Measurements from ENCODE around the gene GPR15.

Gene GPR15

DNA sequence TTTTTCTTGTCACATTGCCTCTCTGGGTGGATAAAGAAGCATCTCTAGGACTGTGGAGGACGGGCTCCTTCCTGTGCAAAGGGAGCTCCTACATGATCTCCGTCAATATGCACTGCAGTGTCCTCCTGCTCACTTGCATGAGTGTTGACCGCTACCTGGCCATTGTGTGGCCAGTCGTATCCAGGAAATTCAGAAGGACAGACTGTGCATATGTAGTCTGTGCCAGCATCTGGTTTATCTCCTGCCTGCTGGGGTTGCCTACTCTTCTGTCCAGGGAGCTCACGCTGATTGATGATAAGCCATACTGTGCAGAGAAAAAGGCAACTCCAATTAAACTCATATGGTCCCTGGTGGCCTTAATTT is 478 bp downstream of the GPR15 start:
- no peak for DNase-seq

GRCh38 chr3:98532709-98533571 is 1.2 kb downstream of the GPR15 start:
- no peak for DNase-seq

- DNase-seq, result no peak
These were observed 2.4 kb downstream of the GPR15 start for GRCh38 chr3:98534168-98534567.

GRCh38 chr3:98534734-98535133 is 3.0 kb downstream of the GPR15 start:
- DNase-seq, result no peak

- no peak for DNase-seq
These were observed 4.8 kb downstream of the GPR15 start for GRCh38 chr3:98536456-98537017.

DNA sequence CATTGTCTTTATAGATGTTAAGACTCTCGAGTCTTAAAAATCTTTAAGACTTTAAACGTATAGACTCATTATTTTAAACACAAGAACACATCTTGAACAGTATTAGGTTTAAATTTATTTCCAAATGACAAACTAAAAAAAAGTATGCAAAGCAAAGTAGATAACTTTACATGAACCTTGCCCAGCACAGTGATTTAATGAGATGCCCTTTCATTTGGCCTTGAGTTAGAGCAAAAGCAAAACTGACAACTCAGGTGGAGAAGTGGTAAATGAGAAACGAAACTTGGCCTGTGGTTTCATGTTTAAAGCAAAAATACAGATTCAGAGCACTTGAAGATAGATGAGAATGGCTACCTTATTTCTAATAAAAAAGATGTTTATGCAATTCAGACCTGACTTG is 8.6 kb downstream of the GPR15 start:
- no peak for DNase-seq

DNA sequence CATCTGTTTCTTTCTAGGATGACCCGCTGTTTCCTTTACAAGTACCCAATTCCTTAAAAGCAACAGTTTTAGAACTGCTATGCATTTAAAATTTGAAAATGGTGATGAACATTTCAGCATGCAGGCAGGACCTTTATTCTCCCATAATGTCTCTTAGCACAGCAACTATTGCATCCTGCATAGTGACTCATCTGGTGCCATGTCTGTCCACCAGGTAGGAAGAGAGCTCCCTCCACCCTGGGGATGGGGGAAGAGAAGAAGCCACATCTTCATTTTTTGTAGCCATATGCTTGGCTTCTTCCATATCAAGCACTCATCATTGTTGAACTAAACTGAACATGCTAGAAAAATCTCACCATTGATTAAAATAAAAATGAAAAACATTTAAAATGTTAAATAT is 9.9 kb downstream of the GPR15 start:
- no peak for DNase-seq

- DNase-seq, result no peak
These were observed 10.8 kb downstream of the GPR15 start for GRCh38 chr3:98542623-98543022.

DNA sequence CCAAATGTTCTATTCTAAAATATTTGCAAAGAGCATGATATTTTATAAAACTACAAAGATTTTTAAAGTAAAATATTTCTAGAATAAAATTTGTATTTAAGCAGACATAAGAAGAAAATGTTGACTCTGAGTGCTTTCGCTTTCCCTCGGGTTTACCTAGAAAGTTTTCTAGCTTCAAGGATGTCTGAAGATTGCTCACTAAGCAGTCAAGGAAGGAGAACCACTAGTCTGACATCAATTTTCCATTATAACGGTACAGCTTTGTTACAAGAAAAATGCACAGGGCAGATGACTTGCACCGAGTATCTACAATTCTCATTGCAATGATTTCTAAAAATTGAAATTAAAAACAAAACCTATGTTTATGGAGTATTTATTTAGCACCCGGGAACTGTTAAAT is 14.2 kb downstream of the GPR15 start:
- no peak for DNase-seq

GRCh38 chr3:98548544-98548943 is 16.8 kb downstream of the GPR15 start:
- no peak for DNase-seq

- DNase-seq, result no peak
These were observed 19.1 kb downstream of the GPR15 start for GRCh38 chr3:98550833-98551232.

DNA sequence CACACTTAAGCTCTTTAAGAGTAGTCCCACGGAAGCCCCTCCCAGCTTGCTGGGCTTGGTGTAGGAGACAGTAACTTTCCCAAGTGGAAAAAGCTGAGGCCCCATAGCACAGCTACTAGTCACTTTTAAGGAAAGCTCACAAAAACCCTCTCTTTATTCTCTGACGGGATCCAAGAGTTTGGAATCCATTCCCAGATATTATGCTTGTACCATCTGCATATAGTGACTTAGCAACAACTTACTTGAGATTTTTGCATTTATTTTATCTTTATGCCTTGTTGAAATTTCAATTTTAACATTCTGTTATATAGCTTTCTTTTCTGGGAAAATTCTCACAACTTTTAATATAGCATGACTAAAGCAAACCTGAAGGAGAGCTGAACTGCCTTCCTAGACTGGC is 19.5 kb downstream of the GPR15 start:
- DNase-seq, result no peak

DNA sequence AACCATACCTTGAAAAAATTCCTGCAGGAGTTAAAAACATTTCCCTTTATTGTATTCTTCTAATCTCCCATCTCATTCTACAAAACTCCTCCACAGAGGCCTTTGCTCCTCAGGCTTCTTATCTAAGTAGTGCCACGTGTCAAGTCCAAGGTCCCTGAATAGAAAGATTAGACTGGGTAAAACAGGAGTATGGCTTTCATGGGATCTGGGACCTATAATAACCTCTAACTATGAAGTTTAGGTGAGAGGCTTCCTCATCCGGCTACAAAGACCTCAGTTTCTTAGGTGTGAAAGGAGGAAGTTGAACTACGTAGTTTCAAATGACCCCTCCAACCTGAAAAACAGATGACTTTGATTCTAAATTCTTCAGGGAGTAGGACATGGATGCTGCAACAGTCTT is 20.0 kb downstream of the GPR15 start:
- DNase-seq, result no peak

GRCh38 chr3:98552232-98553020 is 20.6 kb downstream of the GPR15 start:
- DNase-seq, result no peak

- DNase-seq, result no peak
These were observed 21.3 kb downstream of the GPR15 start for GRCh38 chr3:98553021-98553563.

DNA sequence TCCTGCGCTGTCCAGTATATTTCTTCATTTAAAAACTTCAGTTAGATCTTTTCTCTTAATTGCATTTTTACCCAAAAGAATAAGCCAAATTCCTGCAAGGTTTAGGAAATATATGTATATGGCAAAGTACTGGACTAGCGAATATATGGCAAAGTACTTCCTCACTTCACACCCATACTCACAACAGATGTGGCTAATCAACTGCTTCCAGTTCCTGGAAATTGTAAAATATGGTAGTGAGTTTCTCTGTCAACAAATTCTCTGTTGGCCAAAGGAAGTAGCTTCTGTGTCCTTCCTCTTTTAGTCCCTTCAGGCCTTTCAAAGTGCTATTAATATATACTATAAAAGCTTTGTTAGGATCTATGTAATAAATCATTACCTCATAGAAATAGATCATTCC is 22.0 kb downstream of the GPR15 start:
- DNase-seq, result no peak

GRCh38 chr3:98554580-98554979 is 22.8 kb downstream of the GPR15 start:
- DNase-seq, result no peak

- no peak for DNase-seq
These were observed 23.2 kb downstream of the GPR15 start for GRCh38 chr3:98555025-98555379.

DNA sequence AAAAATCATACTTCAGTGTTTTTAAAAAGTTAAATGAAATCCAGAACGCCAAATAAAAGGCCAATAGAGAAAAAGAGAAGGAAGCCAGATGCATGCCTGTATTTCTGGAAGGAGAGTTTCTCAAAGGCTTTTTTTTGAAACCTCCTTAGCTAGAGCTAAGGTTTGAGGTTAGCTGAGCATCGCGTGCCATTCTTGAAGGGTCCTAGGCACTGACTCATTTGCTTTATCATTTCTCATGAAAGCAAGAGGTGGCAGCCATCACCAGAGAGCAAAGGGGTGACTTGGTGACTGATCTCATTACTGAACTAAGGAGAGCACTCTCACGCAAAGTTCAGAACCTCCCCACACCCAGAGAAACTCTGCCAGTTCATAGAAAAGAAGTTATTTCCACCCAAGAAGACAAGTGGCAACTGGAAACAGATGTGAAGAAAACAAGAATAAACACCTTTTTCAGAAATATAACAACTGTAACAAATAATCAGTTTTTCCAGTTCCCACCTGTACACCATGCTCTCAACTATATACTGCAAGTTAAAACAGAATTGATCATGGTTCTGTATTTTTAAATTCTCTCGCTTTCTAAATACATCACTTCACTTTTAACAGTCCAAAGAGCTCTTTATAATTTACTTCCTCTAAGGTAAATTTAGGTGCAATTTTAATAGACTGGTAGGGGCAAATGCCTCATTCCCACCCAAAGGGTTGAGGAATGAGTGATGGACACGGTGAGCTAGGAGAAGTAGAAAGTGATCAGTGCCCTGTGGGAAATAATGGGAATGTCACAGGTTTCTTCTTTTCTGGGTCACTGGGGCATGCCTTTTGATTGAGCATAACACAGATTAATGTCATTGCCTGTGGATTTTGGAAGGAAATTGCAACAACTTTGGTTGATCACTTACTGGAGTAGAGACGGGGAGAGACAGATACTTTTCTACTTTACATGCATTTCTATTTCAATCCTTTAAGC is 24.7 kb downstream of the GPR15 start:
- no peak for DNase-seq

- DNase-seq, result no peak
These were observed 25.7 kb downstream of the GPR15 start for GRCh38 chr3:98557324-98558010.

- DNase-seq, result no peak
These were observed 26.5 kb downstream of the GPR15 start for GRCh38 chr3:98558100-98558827.
